HCT116 (cell line): ENCODE measurements around the gene CD3D.

Experiments
- CBX3 ChIP-seq: IDR thresholded peaks from 2 replicates; pipeline ENCODE4 v1.6.1; 2012; ENCODE audit warnings: low read depth
- EGR1 ChIP-seq: IDR thresholded peaks from 2 replicates; pipeline ENCODE4 v1.6.1; 2012; ENCODE audit warnings: low read depth
- EZH2 ChIP-seq: fragments of 200-600 bp; sonication (generic); IDR thresholded peaks from 2 replicates; pipeline ENCODE4 v1.6.1; 2017; ENCODE audit warnings: antibody characterized with exemption, mixed run types
- EZH2phosphoT487 ChIP-seq: fragments of 200-600 bp; IDR thresholded peaks from 2 replicates; pipeline ENCODE4 v1.6.1; 2018; ENCODE audit warnings: antibody characterized with exemption, borderline replicate concordance
- POLR2A ChIP-seq: IDR thresholded peaks from 2 replicates; pipeline ENCODE4 v1.7.0; 2011; ENCODE audit warnings: borderline replicate concordance; ENCODE audit not compliant: insufficient read depth, insufficient read length; ENCODE audit errors: extremely low read depth
- POLR2AphosphoS5 ChIP-seq: IDR thresholded peaks from 2 replicates; pipeline ENCODE4 v1.6.1; 2011; ENCODE audit warnings: mild to moderate bottlenecking, low read depth, low read length, moderate library complexity
- RAD21 ChIP-seq: IDR thresholded peaks from 2 replicates; pipeline ENCODE4 v1.6.1; 2012; ENCODE audit warnings: low read depth, mild to moderate bottlenecking
- SP1 ChIP-seq: IDR thresholded peaks from 2 replicates; pipeline ENCODE4 v1.6.1; 2012; ENCODE audit warnings: low read depth
- SRF ChIP-seq: IDR thresholded peaks from 2 replicates; pipeline ENCODE4 v1.6.1; 2012; ENCODE audit warnings: low read depth
- ZFX ChIP-seq: fragments of 450-650 bp; IDR thresholded peaks from 2 replicates; pipeline ENCODE4 v1.6.1; 2017
- TF ChIP-seq, protein P1 (sequence below), 3 experiments: fragments of 200-600 bp in 1 of 3; sonication (generic) in 1 of 3; IDR thresholded peaks in 2 of 3; conservative IDR thresholded peaks in 1 of 3; 2 replicates each; pipeline ENCODE4 v1.5.1; 2012 to 2017; ENCODE audit warnings: low read depth in 2 of 3, low read length in 2 of 3, antibody characterized with exemption in 1 of 3, borderline replicate concordance in 1 of 3, control low read depth in 1 of 3, mild to moderate bottlenecking in 1 of 3, mixed read lengths in 1 of 3, mixed run types in 1 of 3, moderate library complexity in 1 of 3; ENCODE audit not compliant: insufficient read depth in 1 of 3
- TF ChIP-seq, protein P2 (sequence below): IDR thresholded peaks from 2 replicates; pipeline ENCODE4 v1.6.1; 2012; ENCODE audit warnings: low read depth
- TF ChIP-seq, protein P3 (sequence below): IDR thresholded peaks from 2 replicates; pipeline ENCODE4 v1.6.1; 2012

DNA sequence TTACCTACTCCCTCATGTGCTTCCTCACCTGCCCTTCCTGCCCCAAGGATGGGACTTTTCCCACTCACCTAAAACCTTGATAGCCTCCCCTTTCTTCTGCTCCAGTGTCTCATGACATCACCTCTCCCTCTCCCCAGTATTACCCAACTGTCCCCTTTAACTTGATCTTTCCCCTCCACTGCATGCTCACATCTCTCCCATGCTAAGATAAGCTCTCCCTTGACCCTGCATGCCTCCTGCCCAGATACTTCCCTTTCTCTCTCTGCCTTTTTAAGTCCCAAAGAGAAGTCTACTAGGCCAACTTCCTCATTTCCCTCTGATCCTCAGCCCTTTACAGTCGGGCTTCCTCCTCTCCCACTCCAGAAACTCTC, 23.2 kb downstream of the CD3D start:
- TF ChIP-seq, protein P1, sequence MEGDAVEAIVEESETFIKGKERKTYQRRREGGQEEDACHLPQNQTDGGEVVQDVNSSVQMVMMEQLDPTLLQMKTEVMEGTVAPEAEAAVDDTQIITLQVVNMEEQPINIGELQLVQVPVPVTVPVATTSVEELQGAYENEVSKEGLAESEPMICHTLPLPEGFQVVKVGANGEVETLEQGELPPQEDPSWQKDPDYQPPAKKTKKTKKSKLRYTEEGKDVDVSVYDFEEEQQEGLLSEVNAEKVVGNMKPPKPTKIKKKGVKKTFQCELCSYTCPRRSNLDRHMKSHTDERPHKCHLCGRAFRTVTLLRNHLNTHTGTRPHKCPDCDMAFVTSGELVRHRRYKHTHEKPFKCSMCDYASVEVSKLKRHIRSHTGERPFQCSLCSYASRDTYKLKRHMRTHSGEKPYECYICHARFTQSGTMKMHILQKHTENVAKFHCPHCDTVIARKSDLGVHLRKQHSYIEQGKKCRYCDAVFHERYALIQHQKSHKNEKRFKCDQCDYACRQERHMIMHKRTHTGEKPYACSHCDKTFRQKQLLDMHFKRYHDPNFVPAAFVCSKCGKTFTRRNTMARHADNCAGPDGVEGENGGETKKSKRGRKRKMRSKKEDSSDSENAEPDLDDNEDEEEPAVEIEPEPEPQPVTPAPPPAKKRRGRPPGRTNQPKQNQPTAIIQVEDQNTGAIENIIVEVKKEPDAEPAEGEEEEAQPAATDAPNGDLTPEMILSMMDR (IDR thresholded peaks at IDR 0.05 in 2 of 3, conservative IDR thresholded peaks at IDR 0.05 in 1 of 3; ENCODE audit: borderline replicate concordance in 1 of 3, insufficient read depth in 1 of 3, low read depth in 2 of 3, low read length in 2 of 3): no peak
- no peak for TF ChIP-seq POLR2A
- TF ChIP-seq, protein P2, sequence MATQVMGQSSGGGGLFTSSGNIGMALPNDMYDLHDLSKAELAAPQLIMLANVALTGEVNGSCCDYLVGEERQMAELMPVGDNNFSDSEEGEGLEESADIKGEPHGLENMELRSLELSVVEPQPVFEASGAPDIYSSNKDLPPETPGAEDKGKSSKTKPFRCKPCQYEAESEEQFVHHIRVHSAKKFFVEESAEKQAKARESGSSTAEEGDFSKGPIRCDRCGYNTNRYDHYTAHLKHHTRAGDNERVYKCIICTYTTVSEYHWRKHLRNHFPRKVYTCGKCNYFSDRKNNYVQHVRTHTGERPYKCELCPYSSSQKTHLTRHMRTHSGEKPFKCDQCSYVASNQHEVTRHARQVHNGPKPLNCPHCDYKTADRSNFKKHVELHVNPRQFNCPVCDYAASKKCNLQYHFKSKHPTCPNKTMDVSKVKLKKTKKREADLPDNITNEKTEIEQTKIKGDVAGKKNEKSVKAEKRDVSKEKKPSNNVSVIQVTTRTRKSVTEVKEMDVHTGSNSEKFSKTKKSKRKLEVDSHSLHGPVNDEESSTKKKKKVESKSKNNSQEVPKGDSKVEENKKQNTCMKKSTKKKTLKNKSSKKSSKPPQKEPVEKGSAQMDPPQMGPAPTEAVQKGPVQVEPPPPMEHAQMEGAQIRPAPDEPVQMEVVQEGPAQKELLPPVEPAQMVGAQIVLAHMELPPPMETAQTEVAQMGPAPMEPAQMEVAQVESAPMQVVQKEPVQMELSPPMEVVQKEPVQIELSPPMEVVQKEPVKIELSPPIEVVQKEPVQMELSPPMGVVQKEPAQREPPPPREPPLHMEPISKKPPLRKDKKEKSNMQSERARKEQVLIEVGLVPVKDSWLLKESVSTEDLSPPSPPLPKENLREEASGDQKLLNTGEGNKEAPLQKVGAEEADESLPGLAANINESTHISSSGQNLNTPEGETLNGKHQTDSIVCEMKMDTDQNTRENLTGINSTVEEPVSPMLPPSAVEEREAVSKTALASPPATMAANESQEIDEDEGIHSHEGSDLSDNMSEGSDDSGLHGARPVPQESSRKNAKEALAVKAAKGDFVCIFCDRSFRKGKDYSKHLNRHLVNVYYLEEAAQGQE: no peak
- TF ChIP-seq SRF: no peak
- TF ChIP-seq EZH2: no peak
- TF ChIP-seq POLR2AphosphoS5: no peak
- TF ChIP-seq, protein P3, sequence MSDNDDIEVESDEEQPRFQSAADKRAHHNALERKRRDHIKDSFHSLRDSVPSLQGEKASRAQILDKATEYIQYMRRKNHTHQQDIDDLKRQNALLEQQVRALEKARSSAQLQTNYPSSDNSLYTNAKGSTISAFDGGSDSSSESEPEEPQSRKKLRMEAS: no peak
- TF ChIP-seq EGR1: no peak
- no peak for TF ChIP-seq EZH2phosphoT487
- TF ChIP-seq ZFX: no peak
- TF ChIP-seq RAD21: no peak
- no peak for TF ChIP-seq CBX3
- no peak for TF ChIP-seq SP1
